Mammary epithelial cell (primary cell): ENCODE measurements around the gene MEGF6.

ENCODE experiments used
- EZH2 ChIP-seq: IDR thresholded peaks from 2 replicates; pipeline ENCODE4 v1.6.1; 2012; ENCODE audit warnings: low read length, inconsistent platforms, borderline replicate concordance
- TF ChIP-seq, protein P1 (sequence below), 2 donors: IDR thresholded peaks in 1 of 2; conservative IDR thresholded peaks in 1 of 2; 2 replicates each; pipeline ENCODE4 v1.5.1; 2011 to 2012; ENCODE audit warnings: inconsistent platforms in 2 of 2, low read length in 2 of 2, mild to moderate bottlenecking in 2 of 2, control low read depth in 1 of 2, low read depth in 1 of 2; ENCODE audit not compliant: insufficient read depth in 1 of 2; ENCODE audit errors: extremely low read depth in 1 of 2

DNA sequence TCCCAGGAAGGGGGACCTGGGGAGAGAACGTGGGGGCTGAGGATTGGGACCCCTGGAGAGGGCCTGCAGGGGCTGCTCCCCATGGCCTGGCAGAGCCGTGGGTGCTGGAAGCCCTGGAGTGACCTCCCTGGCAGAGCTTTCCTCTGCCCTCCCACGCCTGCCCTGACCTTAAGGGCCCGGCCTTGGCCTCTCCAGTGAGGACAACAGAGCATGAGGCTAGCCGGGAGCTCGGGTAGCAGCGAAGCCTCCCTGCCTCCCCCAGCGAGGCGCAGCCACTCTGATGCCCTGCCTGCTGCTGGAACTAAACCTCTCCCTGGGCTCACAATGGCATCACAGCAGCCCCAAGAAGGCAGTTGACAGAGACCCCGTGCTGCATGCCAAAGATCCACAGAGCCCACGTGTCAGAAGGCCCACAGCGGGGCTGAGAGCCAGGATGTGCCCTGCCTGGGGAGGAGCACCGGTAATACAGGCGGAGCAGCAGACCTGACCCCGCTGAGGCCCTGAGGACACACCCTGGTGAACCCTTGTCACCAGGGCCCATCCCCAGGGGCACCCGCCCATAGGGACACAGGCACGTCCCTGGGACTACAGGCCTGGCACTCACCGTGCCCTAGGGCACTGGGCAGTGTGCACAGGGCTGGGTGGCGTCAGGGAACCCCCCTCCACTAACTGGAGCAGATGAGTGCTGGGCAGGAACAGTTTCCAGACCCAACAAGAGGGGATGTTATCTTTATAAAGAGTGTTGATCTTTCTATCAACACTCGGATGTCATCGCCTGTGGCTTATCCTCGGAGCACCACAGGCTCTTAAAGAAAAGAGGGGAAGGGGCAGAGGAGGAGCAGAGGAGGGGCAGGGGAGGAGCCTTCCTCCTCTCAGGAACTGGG, 108.4 kb downstream of the MEGF6 start:
- TF ChIP-seq, protein P1, sequence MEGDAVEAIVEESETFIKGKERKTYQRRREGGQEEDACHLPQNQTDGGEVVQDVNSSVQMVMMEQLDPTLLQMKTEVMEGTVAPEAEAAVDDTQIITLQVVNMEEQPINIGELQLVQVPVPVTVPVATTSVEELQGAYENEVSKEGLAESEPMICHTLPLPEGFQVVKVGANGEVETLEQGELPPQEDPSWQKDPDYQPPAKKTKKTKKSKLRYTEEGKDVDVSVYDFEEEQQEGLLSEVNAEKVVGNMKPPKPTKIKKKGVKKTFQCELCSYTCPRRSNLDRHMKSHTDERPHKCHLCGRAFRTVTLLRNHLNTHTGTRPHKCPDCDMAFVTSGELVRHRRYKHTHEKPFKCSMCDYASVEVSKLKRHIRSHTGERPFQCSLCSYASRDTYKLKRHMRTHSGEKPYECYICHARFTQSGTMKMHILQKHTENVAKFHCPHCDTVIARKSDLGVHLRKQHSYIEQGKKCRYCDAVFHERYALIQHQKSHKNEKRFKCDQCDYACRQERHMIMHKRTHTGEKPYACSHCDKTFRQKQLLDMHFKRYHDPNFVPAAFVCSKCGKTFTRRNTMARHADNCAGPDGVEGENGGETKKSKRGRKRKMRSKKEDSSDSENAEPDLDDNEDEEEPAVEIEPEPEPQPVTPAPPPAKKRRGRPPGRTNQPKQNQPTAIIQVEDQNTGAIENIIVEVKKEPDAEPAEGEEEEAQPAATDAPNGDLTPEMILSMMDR (conservative IDR thresholded peaks at IDR 0.05 in 1 of 2, IDR thresholded peaks at IDR 0.05 in 1 of 2; ENCODE audit: extremely low read depth in 1 of 2, insufficient read depth in 1 of 2, low read depth in 1 of 2, low read length in 2 of 2): no peak
- no peak for TF ChIP-seq EZH2
